H1 (cell line): ENCODE measurements around the gene BORCS6. TPM values are rescaled to one million over a fixed set of nuclear protein-coding genes. Genes with fewer than 3 reads are reported as not detected.

Experiments used
- CBX8 ChIP-seq: fragments of 300-800, 300-1000 bp; sonication (generic); IDR thresholded peaks from 2 replicates; pipeline ENCODE4 v1.7.1; 2016; ENCODE audit warnings: low read depth, low read length, borderline replicate concordance
- EGR1 ChIP-seq: IDR thresholded peaks from 2 replicates; pipeline ENCODE4 v1.6.1; 2011; ENCODE audit warnings: low read depth, low read length, borderline replicate concordance
- EZH2 ChIP-seq: fragments of 200-600 bp; sonication (generic); IDR thresholded peaks from 2 replicates; pipeline ENCODE4 v1.7.1; 2012; ENCODE audit warnings: low read depth, mild to moderate bottlenecking, moderate library complexity, low read length, inconsistent platforms; ENCODE audit not compliant: severe bottlenecking
- FOSL1 ChIP-seq: IDR thresholded peaks from 2 replicates; pipeline ENCODE4 v1.6.1; 2011; ENCODE audit warnings: mild to moderate bottlenecking, low read depth, low read length, moderate library complexity; ENCODE audit not compliant: insufficient read depth
- HDAC2 ChIP-seq, 2 experiments: fragments of 300-600 bp in 1 of 2; sonication (generic) in 1 of 2; IDR thresholded peaks; 2 replicates each; pipeline ENCODE4 v1.6.1; 2011 to 2012; ENCODE audit warnings: low read depth in 2 of 2, low read length in 2 of 2, mild to moderate bottlenecking in 2 of 2, moderate library complexity in 2 of 2, borderline replicate concordance in 1 of 2, inconsistent platforms in 1 of 2
- MAX ChIP-seq: IDR thresholded peaks from 2 replicates; pipeline ENCODE4 v1.6.1; 2012; ENCODE audit warnings: inconsistent platforms
- POU5F1 ChIP-seq: IDR thresholded peaks from 2 replicates; pipeline ENCODE4 v1.6.1; 2011; ENCODE audit warnings: low read depth, mild to moderate bottlenecking, low read length, moderate library complexity
- polyA plus RNA-seq, 7 experiments: library from polyadenylated mRNA; depleted of rRNA in 3 of 7; stranded (reverse) in 5 of 7; unstranded in 2 of 7; fragments of >200 nt in 5 of 7; fragments of 200-250 nt in 2 of 7; gene quantifications; 1 replicate in 5 of 7; 2 replicates in 1 of 7; 4 replicates in 1 of 7; pipeline versions ENCODE4 v1.2.1 to v1.2.3, GENCODE V29; 2011 to 2013; ENCODE audit warnings: missing spikeins in 2 of 7, mixed read lengths in 2 of 7
- total RNA-seq: library from RNA; stranded (reverse); fragmentation: NEBNext Ultra II Directional; extraction: Animal tissue kit (Norgen Biotek cat#: 25700); gene quantifications from 2 replicates; pipeline ENCODE4 v1.2.1, GENCODE V29; 2021
- TF ChIP-seq, protein P1 (sequence below): fragments of 300-600 bp; sonication (generic); IDR thresholded peaks from 2 replicates; pipeline ENCODE4 v1.7.1; 2012; ENCODE audit warnings: low read length, moderate library complexity, mild to moderate bottlenecking, inconsistent platforms; ENCODE audit not compliant: insufficient replicate concordance

BORCS6 gene
- total and polyA plus RNA-seq, 2 of the 8 experiments (the other 6 are each of a cell fraction or from before 2014, with no cell fraction given), result 3.3 to 3.6 TPM

DNA sequence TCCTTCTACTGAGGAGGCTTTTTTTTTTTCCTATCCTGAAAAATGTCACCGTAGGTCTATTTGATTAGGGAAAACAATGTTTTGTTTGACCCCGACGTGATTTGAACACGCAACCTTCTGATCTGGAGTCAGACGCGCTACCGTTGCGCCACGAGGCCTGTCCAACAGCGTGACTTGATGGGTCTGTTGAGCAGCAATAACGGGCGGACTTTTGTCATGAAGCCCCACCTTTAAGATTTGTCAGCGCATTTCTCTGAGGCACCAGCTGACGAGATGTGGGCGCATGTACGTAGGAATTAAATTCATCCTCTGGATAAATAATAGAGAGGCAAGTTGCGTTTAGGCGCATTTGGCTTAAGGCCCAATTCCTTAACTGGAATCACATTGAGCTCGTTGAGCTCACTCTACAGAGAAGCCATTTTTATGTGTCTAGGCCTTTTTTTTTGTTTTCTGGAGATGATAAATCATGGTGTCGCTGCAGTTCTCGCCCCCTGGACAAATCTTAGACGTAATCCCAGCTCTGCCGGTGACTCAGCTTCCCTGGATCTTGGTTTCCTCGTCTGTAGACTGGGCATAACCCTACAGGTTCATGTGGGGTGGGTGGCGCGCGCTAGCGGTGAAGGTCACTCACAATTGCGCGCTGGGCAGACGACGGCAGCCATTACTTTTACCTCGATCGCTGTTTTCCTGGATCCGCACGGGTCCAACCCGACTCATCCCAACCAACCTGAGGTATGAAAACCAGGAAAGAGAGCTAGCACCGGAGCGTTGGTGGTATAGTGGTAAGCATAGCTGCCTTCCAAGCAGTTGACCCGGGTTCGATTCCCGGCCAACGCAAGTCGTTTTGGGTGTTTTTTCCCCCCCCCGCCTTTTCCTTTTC lies 31.0 kb upstream of the BORCS6 start (continued):
- TF ChIP-seq, protein P1, sequence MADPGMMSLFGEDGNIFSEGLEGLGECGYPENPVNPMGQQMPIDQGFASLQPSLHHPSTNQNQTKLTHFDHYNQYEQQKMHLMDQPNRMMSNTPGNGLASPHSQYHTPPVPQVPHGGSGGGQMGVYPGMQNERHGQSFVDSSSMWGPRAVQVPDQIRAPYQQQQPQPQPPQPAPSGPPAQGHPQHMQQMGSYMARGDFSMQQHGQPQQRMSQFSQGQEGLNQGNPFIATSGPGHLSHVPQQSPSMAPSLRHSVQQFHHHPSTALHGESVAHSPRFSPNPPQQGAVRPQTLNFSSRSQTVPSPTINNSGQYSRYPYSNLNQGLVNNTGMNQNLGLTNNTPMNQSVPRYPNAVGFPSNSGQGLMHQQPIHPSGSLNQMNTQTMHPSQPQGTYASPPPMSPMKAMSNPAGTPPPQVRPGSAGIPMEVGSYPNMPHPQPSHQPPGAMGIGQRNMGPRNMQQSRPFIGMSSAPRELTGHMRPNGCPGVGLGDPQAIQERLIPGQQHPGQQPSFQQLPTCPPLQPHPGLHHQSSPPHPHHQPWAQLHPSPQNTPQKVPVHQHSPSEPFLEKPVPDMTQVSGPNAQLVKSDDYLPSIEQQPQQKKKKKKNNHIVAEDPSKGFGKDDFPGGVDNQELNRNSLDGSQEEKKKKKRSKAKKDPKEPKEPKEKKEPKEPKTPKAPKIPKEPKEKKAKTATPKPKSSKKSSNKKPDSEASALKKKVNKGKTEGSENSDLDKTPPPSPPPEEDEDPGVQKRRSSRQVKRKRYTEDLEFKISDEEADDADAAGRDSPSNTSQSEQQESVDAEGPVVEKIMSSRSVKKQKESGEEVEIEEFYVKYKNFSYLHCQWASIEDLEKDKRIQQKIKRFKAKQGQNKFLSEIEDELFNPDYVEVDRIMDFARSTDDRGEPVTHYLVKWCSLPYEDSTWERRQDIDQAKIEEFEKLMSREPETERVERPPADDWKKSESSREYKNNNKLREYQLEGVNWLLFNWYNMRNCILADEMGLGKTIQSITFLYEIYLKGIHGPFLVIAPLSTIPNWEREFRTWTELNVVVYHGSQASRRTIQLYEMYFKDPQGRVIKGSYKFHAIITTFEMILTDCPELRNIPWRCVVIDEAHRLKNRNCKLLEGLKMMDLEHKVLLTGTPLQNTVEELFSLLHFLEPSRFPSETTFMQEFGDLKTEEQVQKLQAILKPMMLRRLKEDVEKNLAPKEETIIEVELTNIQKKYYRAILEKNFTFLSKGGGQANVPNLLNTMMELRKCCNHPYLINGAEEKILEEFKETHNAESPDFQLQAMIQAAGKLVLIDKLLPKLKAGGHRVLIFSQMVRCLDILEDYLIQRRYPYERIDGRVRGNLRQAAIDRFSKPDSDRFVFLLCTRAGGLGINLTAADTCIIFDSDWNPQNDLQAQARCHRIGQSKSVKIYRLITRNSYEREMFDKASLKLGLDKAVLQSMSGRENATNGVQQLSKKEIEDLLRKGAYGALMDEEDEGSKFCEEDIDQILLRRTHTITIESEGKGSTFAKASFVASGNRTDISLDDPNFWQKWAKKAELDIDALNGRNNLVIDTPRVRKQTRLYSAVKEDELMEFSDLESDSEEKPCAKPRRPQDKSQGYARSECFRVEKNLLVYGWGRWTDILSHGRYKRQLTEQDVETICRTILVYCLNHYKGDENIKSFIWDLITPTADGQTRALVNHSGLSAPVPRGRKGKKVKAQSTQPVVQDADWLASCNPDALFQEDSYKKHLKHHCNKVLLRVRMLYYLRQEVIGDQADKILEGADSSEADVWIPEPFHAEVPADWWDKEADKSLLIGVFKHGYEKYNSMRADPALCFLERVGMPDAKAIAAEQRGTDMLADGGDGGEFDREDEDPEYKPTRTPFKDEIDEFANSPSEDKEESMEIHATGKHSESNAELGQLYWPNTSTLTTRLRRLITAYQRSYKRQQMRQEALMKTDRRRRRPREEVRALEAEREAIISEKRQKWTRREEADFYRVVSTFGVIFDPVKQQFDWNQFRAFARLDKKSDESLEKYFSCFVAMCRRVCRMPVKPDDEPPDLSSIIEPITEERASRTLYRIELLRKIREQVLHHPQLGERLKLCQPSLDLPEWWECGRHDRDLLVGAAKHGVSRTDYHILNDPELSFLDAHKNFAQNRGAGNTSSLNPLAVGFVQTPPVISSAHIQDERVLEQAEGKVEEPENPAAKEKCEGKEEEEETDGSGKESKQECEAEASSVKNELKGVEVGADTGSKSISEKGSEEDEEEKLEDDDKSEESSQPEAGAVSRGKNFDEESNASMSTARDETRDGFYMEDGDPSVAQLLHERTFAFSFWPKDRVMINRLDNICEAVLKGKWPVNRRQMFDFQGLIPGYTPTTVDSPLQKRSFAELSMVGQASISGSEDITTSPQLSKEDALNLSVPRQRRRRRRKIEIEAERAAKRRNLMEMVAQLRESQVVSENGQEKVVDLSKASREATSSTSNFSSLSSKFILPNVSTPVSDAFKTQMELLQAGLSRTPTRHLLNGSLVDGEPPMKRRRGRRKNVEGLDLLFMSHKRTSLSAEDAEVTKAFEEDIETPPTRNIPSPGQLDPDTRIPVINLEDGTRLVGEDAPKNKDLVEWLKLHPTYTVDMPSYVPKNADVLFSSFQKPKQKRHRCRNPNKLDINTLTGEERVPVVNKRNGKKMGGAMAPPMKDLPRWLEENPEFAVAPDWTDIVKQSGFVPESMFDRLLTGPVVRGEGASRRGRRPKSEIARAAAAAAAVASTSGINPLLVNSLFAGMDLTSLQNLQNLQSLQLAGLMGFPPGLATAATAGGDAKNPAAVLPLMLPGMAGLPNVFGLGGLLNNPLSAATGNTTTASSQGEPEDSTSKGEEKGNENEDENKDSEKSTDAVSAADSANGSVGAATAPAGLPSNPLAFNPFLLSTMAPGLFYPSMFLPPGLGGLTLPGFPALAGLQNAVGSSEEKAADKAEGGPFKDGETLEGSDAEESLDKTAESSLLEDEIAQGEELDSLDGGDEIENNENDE, result no peak
- peak; percentile 63; the same call in 1 of the 2 replicates for TF ChIP-seq MAX
- TF ChIP-seq EGR1, result no peak
- TF ChIP-seq FOSL1, result no peak
- no peak for TF ChIP-seq EZH2
- 0 out of 4 replicates have a peak, but pooled peaks have one; percentile 1 to 32 for TF ChIP-seq HDAC2 (IDR thresholded peaks at IDR 0.05; ENCODE audit: borderline replicate concordance in 1 of 2, low read depth in 2 of 2, low read length in 2 of 2)
- TF ChIP-seq POU5F1, result peak; percentile 29; the same call in 1 of the 2 replicates
- no peak for TF ChIP-seq CBX8
